ENCODE results near the gene WASHC2A. TPM values are rescaled to one million over a fixed set of nuclear protein-coding genes. Genes with fewer than 3 reads are reported as not detected.
"Not testable (repeated sequence)": the region's sequence is repeated elsewhere in the genome, so short reads cannot be mapped to it uniquely, and the experiment has no call there.

The WASHC2A gene, protein sequence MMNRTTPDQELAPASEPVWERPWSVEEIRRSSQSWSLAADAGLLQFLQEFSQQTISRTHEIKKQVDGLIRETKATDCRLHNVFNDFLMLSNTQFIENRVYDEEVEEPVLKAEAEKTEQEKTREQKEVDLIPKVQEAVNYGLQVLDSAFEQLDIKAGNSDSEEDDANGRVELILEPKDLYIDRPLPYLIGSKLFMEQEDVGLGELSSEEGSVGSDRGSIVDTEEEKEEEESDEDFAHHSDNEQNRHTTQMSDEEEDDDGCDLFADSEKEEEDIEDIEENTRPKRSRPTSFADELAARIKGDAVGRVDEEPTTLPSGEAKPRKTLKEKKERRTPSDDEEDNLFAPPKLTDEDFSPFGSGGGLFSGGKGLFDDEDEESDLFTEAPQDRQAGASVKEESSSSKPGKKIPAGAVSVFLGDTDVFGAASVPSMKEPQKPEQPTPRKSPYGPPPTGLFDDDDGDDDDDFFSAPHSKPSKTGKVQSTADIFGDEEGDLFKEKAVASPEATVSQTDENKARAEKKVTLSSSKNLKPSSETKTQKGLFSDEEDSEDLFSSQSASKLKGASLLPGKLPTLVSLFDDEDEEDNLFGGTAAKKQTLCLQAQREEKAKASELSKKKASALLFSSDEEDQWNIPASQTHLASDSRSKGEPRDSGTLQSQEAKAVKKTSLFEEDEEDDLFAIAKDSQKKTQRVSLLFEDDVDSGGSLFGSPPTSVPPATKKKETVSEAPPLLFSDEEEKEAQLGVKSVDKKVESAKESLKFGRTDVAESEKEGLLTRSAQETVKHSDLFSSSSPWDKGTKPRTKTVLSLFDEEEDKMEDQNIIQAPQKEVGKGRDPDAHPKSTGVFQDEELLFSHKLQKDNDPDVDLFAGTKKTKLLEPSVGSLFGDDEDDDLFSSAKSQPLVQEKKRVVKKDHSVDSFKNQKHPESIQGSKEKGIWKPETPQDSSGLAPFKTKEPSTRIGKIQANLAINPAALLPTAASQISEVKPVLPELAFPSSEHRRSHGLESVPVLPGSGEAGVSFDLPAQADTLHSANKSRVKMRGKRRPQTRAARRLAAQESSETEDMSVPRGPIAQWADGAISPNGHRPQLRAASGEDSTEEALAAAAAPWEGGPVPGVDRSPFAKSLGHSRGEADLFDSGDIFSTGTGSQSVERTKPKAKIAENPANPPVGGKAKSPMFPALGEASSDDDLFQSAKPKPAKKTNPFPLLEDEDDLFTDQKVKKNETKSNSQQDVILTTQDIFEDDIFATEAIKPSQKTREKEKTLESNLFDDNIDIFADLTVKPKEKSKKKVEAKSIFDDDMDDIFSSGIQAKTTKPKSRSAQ (N-terminal part only)
- 45.2 TPM for total RNA-seq

DNA sequence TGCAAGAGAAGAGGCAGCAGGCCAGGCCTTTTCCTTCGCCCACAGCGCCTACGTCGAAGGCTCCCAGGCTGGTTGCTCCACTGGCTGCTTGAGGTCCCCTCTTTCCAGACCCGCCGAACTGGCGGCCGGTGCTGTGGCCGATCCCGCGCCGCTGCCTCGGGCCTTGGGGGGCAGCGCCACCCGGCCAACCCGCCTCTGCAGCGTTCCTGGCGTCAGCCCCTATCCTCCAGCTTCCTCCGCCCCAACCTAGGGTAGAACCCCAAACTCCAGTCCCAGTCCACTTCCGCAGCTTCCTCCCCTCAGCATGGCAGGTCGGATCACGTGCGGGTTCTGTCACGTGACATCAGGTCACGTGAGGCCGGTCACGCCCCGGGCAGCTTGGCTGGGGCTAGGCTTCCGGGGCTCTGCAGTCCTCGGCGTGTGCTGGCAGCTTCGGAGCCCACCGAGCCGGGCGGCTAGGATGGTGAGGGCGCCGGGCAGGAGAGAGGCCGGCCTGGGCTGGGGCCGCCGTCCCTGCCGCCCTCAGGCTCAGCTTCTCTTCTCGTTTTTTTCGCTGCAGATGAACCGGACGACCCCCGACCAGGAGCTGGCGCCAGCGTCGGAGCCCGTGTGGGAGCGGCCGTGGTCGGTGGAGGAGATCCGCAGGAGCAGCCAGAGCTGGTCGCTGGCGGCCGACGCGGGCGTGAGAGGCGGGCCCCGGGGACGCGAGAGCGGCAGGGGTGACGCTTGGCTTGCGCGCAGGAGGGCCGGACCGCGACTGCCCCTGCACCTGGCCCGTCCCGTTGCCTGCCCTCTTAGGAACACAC lies at the start of gene WASHC2A:
Gene WASHC2A, plus strand, starts transcription at position 409 of the 806 bp plus-strand sequence. Its CDS starts 52 bp downstream, at position 461.
- DNase-seq (ENCODE audit: low spot score in 2 of 2) = peak; percentile 65 to 81
- not testable (repeated sequence) for FAIRE-seq

DNA sequence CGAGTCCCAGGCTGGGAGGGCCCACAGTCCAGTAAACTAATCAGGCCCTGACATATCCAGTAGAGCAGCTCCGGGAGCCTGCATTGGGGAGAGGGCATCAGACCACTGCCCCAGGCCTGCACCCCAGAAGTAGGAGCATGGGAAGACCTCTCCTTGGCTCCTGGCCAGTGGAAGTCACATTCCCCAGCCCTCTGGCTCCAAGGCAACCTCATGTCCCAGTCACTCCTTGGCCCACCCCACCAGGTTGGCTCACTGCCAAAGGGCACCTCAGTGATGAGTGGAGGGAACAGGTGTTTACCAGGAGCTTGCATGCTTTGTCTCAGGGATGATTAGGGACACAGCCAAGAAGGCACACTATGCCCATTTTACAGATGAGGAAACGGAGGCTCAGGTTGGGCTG lies 48.5 kb upstream of the WASHC2A start:
- DNase-seq (ENCODE audit: low spot score in 2 of 2); FAIRE-seq: not testable (repeated sequence)

DNA sequence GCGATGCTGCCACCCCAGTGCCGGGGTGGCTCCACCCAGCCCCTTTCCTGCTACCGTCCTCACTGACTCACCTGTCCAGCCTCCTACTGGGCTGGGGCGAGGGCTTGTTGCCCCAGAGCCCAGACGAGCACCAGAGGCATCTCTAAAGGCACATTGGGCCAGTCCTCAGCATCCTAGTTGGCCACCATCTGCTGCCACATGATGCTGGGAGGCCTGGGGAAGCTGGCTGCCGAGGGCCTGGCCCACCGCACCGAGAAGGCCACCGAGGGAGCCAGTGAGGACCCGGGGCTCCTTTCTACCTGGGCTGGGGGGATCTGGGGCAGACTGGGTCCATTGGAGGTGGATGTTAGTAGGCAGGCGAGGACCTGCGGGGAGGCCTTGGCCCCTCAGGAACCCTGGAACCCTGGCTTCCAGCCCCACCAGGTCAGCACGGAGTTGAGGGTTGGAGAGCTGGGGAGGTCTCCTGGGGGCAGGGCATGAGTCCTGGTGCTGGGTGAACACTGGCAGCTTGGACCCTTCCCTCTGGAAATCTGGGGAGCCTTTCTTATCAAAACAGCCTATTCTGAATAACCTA lies 47.2 kb upstream of the WASHC2A start:
- FAIRE-seq = not testable (repeated sequence)

DNA sequence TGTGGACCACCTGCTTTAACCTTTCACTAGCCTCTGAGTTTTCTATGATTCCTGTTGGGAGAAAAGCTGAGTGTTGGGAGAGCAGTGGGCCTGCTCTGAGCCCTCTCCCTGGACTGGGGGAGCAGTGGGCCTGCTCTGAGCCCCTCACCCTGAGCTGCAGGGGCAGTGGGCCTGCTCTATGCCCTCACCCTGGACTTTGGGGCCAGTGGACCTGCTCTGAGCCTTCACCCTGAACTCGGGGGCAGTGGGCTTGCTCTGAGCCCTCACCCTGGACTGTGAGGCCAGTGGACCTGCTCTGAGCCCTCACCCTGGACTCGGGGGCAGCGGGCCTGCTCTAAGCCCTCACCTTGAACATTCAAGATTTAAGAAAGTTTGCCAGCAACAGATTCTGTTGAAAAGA lies 46.1 kb upstream of the WASHC2A start:
- no peak for FAIRE-seq
- no peak for DNase-seq (ENCODE audit: low spot score in 2 of 2)

More for the DNA sequence above, 47.2 kb upstream of the WASHC2A start:
- DNase-seq (ENCODE audit: low spot score in 2 of 2) = not testable (repeated sequence)

DNA sequence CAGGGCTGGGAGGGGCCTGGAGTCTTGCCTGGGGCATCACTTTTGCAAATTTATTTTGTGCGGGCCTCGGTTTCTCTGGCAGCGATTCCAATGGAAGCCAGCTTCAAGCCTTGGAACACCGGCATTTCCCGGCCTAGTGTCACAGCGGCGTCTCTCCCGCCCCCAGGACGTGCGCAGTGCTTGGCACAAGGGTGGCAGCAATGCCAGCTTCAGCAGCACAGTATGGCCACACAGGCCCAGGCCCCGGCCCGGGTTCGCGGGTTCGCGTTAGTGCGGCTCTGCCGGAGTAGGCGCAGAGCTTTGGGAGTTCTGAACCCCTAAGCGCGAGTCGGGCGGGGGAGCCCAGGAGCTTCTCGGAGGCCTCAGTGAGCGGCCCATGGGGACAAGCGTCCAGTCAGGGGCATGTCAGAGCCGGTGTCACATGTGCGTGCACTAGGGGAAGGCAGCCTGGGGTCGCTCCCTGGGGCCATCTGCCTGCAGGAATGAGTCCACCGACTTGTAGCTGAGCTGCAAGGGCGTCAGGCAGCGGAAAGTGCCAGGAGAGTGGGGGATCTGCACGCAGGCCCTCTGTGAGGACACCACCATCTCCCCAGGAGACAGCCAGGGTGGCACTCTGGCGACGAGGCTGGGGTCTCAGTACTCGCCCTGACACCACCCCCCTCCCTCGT lies 42.9 kb upstream of the WASHC2A start:
- DNase-seq (ENCODE audit: low spot score in 2 of 2); FAIRE-seq: not testable (repeated sequence)

DNA sequence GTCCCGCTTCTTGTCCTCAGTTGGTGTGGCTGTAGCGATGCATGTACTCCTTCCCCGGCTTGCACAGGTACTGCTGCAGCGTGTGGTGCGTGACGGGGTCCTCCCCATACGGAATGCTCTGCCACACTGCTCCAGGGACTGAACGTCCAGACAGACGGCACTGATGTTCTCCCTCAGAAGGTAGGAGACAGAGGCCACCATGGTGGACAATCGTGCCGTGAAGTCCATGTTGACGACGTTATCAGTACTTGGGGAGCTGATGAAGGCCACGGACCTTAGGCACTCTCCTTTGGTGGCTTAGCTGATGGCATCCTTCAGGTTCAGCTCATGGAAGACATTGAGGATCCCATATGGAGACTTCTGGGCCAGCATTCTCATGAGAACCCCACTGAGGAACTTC lies 42.1 kb upstream of the WASHC2A start:
- DNase-seq (ENCODE audit: low spot score in 2 of 2) = no peak
- no peak for FAIRE-seq

DNA sequence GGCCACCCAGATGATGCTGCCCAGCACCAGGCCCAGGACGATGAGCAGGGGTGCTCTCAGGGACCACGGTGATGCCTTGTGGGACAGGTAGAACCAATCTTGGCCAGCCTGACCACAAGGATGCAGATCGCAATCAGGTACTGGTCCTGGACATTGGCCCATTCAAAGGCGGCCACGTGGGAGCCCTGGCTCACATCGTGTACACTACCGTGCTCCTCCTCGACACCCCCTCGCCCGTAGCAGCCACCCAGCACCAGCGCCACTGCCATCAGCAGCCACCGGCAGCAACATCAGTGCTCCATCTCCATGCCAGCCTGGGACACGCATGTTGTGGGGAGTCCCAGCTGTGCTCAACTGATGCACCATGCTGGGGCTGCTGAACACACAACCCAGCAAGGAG lies 40.6 kb upstream of the WASHC2A start:
- FAIRE-seq (no peak), DNase-seq (ENCODE audit: low spot score in 2 of 2) (no peak)

DNA sequence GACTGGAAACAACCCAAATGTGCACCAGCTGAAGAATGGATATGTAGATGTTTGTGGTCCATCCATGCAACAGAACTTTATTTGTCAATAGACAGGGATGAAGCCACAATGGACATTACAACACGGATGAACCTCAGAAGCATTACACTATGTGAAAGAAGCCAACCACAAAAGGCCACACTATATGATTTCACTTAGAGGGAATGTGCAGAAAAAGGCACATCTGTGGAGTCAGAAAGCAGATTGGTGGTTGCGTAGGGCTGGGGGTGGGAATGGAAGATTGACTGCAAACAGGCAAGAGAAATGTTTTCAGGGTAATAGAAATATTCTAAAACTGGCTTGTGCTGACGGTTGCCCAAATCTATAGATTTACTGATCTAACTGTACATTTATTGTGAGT lies 34.3 kb upstream of the WASHC2A start:
- FAIRE-seq (no peak), DNase-seq (ENCODE audit: low spot score in 2 of 2) (no peak)

DNA sequence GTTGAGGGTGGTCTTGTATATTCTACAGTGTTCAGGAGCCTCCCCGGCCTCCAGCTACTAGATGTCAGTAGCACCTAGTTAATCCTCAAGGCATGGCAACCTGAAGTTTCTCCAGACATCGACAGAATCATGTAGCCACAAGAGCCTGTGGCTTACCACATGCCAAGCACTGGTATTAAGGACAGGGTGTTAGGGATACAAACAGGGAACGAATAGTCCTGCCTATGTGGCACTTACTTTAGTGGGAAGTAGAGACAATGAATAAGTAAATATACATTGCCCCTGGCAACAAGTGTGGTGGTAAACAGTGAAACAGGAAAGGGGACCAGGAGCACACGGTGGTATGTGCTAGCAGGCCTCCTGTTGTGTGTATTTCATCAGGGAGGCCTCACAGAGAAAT lies 32.4 kb upstream of the WASHC2A start:
- not testable (repeated sequence) for FAIRE-seq; DNase-seq (ENCODE audit: low spot score in 2 of 2)

DNA sequence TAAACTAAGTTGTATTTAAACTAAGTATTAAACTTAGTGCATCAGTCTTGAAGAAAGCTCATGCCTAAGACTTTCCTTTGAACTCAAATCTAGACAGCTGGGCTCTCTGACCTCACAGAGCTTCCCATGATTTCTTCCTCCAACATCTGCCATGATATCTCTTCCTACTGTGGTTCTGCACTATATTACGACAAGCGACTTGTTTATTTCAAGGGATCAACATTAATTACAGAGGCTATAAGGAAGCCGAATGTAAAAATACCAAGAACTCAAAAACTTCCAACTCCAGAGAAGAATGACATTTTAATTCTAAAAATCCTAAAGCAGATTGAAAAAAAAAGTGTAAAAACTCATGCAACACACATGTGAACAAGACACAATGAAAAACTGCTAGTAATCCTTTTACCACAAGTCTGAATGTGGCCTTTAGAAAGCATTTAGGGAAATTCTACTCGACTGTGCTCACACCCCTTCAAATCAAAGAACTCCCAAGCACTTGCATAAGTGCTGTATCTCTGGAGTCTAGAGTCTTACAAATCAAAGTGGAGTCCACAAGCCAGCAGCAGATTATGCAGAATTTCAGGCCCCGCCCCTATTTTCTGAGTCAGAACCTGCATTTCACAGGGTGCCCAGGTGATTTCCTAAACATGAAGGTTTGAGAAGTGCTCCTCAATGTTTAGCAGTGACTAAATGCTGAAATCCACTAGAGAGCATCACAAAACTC lies 22.7 kb upstream of the WASHC2A start:
- DNase-seq (ENCODE audit: low spot score in 2 of 2) (no peak), FAIRE-seq (no peak)

DNA sequence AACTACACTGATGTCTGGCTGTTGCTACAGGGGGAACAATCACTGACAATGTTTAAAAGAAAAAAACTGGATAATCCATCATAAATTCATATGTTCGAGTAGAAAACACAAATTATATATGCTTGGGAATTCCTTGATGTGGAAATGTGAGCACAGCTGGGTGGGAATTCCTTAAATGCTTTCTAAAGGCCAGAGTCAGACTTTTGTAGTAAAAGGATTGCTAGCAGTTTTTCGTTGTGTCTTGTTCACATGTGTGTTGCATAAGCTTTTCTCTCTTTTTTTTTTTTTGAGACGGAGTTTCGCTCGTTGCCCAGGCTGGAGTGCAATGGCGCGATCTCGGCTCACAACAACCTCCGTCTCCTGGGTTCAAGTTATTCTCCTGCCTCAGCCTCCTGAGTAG lies 21.3 kb upstream of the WASHC2A start:
- DNase-seq (ENCODE audit: low spot score in 2 of 2); FAIRE-seq: not testable (repeated sequence)

DNA sequence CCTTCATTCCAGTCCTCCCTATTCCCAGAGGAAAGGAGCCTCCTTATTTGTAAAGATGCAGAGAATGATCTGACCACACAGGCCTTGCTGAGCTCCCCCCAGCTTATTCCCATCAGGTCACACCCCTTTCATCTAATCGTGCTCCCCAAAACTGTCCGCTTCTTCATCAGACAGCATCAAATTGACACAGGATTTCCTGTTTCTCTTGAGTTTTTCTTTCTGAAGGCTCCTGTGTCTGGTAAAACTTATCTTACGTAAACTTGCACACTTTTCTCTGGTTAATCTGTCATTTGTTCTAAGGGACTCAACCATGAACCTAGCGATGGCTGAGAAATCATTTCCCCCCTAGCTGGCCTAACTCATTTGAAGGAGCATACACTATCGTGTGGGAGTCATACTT lies 20.2 kb upstream of the WASHC2A start:
- DNase-seq (ENCODE audit: low spot score in 2 of 2); FAIRE-seq: not testable (repeated sequence)

DNA sequence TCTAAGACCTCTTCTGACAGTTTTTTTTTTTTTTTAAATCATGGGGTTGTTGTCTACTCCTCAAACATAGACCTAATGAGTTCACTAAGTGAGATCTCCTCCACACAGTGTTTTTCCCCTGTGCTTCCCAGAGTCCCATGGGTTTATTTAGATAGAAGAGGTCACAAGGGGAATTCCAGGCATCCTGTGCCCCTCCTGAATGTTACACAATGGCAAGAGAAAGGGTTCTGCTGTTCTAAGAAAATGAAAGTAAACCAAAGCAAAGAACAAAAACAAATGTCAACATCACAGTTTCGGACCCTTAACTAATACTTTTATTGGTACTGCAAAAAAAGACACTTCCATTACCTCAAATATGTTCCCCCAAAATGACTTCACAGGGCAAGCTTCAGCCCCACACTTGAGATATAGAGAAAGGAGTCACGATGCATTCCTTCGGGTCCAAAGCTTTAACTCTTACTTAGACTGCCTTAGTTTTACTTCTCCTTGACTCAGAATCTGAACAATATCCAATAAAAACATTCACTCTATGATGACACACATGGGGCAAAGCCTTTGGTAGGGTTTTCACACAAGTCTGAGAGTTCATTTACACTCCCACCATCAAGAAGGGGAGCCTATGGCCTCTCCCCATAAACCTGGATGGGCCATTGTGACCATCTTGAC lies 15.6 kb upstream of the WASHC2A start:
- not testable (repeated sequence) for FAIRE-seq; DNase-seq (ENCODE audit: low spot score in 2 of 2)

DNA sequence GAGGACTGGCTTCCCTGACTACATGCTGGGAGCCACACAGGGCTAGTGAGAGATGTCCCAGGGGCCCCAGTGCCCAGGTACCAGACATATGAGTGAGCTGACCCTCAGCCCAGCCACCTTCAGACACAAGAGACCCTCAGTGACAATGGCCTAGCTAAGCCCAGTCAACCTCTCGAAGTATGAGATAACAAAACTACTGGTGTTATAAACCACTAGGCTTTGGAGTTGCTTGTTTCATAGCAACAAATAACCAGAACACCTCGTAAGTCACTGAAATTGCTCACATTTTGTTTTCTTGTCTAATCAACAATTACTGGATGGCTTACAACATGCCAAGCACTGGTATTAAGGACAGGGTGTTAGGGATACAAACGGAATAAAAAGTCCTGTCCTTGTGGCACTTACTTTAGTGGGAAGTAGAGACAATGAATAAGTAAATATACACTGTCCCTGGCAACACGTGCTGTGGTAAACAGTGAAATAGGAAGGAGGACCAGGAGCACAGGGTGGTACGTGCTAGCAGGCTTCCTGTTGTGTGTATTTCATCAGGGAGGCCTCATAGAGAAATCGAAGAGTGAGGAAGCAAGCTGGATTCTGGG lies 14.9 kb upstream of the WASHC2A start:
- FAIRE-seq; DNase-seq (ENCODE audit: low spot score in 2 of 2): not testable (repeated sequence)

DNA sequence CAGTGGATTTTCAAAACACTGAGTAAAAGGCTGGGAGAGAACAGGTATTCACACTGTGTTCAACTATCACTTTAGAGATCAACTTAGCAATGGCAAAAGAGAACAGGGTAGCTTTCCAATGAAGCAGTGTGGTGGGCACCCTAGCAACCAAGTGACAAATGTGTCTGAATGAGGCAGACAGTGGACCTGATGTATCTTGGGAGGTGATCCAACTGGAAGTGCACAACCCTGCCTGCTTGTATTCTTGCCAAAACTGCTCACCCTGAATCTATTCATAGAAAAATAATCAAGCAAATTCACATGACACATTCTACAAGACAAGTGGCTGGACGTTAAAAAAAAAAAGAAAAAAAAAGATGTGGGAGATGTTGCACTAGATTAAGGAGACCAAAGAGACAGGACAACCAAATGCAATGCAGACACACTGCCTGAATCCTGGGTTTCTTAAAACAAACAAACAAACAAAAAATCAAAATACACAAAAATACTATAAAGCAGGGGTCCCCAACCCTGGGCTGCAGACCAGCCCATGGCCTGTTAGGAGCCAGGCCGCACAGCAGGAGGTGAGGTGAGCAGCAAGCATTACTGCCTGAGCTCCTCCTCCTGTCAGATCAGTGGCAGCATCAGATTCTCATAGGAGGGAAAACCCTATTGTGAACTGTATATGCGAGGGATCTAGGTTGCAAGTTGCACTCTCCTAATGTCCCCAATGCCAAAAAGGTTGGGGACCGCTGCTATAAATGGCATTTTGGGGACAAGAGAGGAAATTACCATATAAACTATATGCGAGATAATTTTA lies 12.1 kb upstream of the WASHC2A start:
- DNase-seq (ENCODE audit: low spot score in 2 of 2); FAIRE-seq: not testable (repeated sequence)

DNA sequence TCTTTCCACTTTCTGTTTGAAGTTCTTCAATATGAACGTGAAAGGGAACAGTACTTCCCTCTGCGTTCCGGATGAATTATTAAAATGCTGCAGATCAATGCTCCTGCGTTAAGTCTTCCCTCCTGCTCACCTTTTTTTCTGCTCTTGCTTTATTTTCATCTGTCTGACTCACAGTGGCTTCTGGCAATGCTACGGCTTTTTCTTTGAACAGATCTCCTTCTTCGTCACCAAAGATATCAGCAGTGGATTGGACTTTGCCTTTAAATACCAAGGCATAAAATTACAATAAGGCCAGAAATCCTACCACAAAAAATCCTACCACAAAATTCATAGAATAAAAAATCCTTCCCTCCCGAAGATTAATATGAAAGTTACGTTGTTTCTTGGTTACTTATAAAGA lies 11.1 kb upstream of the WASHC2A start:
- FAIRE-seq; DNase-seq (ENCODE audit: low spot score in 2 of 2): not testable (repeated sequence)
